Activated CD8-positive, alpha-beta memory T cell treated with anti-CD3 and anti-CD28 coated beads for 36 hours (primary cell): ENCODE results near the gene OR5B3. TPM values are rescaled to one million over a fixed set of nuclear protein-coding genes. Genes with fewer than 3 reads are reported as not detected.
"Not testable (repeated sequence)": the region's sequence is repeated elsewhere in the genome, so short reads cannot be mapped to it uniquely, and the experiment has no call there.

Experiments
- CTCF ChIA-PET: fragments of 350-600 bp; sonication (Branson Sonifier 250); formaldehyde crosslinking; loops from one replicate; lab custom pipeline; 2021; ENCODE audit warnings: antibody characterized with exemption; lab: Charles Lee
- POLR2A ChIA-PET: fragments of 350-600 bp; sonication (Branson Sonifier 250); formaldehyde crosslinking; loops from one replicate; lab custom pipeline; 2021; ENCODE audit warnings: antibody characterized with exemption; lab: Charles Lee
- total RNA-seq, 2 experiments: library from RNA; stranded (reverse); gene quantifications; one replicate each; pipeline ENCODE4 v1.2.3, GENCODE V29; 2021

Gene OR5B3
- total RNA-seq: not detected

GRCh38 chr11:58406774-58407173 lies at the start of gene OR5B3:
TSS of gene OR5B3 (minus strand) at chr11:58406874. CDS start at chr11:58403409, 3,465 bp downstream.
- ChIA-PET POLR2A (no interaction called here), CTCF (no interaction called here)

GRCh38 chr11:58451585-58451984 lies 44.9 kb upstream of the OR5B3 start:
- CTCF ChIA-PET: no interaction called here
- POLR2A ChIA-PET: no interaction called here

- POLR2A ChIA-PET: no interaction called here
- CTCF ChIA-PET: no interaction called here
Observed at GRCh38 chr11:58446294-58446693, 39.6 kb upstream of the OR5B3 start.

GRCh38 chr11:58444300-58444699 lies 37.6 kb upstream of the OR5B3 start:
- CTCF ChIA-PET: no interaction called here
- POLR2A ChIA-PET: no interaction called here

GRCh38 chr11:58442136-58442535 lies 35.5 kb upstream of the OR5B3 start, which contains the start of gene OR5B12:
TSS of gene OR5B12 (minus strand) at chr11:58442236. CDS start at chr11:58440151, 2,085 bp downstream.
- POLR2A ChIA-PET: no interaction called here

GRCh38 chr11:58438486-58438885 lies 31.8 kb upstream of the OR5B3 start:
- ChIA-PET CTCF (no interaction called here), POLR2A (no interaction called here)

More at GRCh38 chr11:58442136-58442535, 35.5 kb upstream of the OR5B3 start, which contains the start of gene OR5B12:
- CTCF ChIA-PET: no interaction called here

DNA sequence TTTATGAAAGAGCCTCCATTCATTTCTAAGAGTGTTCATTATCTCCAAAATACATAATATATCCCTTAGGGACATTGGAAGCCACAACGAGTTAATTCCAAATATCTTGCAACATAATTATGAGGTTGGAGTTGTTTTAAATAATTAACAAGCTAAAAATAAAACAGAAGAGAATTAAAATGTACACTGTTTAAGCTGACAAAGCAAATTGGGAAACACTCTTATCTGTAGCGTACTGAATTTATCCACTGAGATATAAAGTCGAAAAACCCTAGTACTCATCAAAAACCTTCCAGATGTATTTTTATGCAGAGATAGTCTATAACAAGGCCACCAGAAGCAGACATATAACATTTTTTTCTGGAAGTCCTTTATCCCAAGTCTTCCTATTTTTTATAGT lies 27.5 kb upstream of the OR5B3 start:
- ChIA-PET POLR2A (no interaction called here), CTCF (no interaction called here)

DNA sequence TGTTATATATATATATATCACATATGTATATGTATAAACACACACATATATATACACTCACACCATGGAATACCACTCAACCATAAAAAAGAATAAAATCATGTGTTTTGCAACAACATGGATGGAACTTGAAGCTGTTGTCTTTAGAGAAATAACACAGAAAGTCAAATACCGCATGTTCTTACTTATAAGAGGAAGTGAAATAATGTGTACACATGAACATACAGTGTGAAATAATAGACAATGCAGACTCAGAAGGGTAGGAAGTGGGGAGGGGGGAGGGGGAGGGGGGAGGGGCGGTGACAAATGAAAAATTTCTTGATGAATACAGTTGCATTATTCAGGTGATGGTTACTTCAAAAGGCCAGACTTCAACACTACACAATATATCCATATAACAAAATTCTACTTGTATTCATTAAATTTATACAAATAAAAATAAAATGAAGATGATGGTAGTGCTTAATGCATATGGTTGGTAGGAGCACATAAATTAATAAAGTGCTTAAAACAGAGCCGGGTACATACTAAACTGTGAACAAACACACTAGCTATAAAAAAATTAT lies 27.0 kb upstream of the OR5B3 start:
- POLR2A ChIA-PET: no interaction called here
- CTCF ChIA-PET: no interaction called here

GRCh38 chr11:58429273-58429672 lies 22.6 kb upstream of the OR5B3 start:
- POLR2A ChIA-PET: no interaction called here
- CTCF ChIA-PET: no interaction called here

GRCh38 chr11:58428021-58428420 lies 21.3 kb upstream of the OR5B3 start, which contains the start of gene OR5B2:
TSS of gene OR5B2 (minus strand) at chr11:58428121. CDS start at chr11:58423261, 4,860 bp downstream.
- ChIA-PET POLR2A (no interaction called here), CTCF (no interaction called here)

DNA sequence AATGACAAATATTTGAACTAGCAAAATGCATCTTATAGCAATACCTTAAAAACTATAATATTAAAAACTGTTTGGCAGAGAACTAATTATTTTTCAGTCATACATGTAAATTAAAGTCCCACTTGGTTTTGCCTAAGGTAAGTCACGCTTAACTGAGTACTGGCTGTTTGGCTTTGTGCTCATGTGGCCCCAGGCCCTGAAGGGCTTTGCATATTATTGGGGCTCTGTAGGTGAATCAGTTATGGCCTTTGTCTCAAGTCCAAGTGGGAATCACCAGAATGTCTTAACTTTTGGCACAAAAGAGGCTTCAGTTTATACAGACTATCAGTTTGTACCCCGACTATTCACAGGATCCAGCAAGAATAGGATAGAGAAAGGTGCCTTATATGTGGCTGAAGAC lies 7.1 kb downstream of the OR5B3 start:
- CTCF ChIA-PET, POLR2A ChIA-PET: not testable (repeated sequence)

- POLR2A ChIA-PET: no interaction called here
- CTCF ChIA-PET: no interaction called here
Observed at GRCh38 chr11:58395581-58395980, 11.1 kb downstream of the OR5B3 start.

DNA sequence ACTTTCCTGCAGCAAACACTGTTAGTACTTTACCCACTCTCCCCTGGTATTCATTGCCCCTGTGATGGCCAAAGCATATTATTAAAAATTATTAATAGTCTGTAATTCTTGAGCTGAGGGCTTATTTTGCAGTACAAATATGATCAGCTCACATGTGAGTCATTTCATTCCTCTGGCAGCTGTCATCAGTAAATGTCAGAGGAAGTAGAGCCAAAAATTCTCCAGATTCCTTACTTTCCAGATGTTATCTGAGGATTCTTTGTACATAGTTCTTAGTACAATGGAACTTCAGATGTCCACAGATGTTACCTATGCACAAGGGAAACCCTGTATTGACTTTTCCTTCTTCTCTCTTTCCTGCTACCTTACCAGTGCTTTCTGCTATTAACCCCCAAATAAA lies 12.5 kb downstream of the OR5B3 start:
- POLR2A ChIA-PET: no interaction called here
- CTCF ChIA-PET: no interaction called here

DNA sequence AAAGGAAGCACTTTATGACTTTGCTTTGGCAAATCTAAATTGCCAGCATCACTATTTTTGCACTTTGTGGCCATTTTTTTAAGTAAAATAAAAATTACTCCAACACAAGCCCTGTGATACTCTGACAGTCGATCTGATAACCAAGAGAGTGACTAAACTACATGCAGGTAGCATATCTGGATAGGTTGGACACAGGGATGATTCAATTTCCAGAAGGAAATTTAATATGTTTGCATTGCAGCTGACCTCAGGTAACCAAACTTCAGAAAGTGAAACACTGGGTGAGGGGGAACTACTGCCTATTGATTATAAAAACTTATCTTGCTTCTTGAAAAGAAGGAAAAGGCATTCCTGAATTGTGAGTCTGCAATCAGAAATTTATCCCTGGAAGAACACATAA lies 13.9 kb downstream of the OR5B3 start:
- ChIA-PET CTCF (no interaction called here), POLR2A (no interaction called here)

- ChIA-PET CTCF (no interaction called here), POLR2A (no interaction called here)
Observed at GRCh38 chr11:58391879-58392278, 14.8 kb downstream of the OR5B3 start.

- ChIA-PET POLR2A (no interaction called here), CTCF (no interaction called here)
Observed at GRCh38 chr11:58390551-58391063, 16.1 kb downstream of the OR5B3 start.

DNA sequence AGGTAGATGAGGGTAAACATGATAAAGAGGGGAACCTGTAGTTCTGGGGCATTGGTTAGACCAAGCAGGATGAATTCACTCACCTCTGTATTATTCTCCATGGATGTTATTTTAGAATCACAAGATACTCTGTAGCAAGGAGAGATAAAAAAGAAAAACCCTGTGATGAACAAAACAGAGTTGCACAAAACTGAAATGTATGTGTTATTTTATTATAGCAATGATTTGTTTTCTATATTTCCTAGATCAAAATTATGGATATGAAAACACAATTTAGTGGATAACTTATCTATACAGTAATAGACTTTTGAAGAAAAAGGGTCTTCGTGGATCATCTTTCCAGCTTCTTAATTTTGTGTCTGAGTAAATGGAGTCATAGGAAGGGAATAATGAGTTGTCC lies 47.7 kb downstream of the OR5B3 start, which contains the start of gene OR5B17:
Gene OR5B17 (minus strand): TSS at position 101 of the 400 bp plus-strand sequence. CDS start 0 bp downstream, at position 101.
- ChIA-PET POLR2A (no interaction called here), CTCF (no interaction called here)

DNA sequence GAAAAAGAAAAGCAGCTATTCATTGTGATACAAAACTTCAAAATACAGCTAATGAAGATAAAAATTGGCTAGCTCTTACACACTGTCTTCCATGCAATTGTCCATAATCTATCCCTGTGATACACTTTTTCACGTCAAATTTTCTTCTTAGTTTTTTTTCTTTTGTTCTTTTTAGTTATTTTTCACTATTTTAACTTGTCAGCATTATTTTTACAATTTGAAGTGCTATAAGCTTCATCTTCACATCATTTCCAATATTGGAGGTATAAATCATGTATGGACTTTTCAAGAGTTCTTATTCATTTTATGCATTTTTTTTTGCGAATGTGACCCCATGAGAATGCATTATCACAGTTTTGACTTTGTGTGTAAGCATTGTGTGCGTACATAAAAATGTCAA lies 51.9 kb downstream of the OR5B3 start:
- ChIA-PET CTCF (no interaction called here), POLR2A (no interaction called here)
